GM12878 (cell line): ENCODE data around the gene MCHR1. TPM values are rescaled to one million over a fixed set of nuclear protein-coding genes. Genes with fewer than 3 reads are reported as not detected.

Experiments
- ATAC-seq: fragments of 200-7000 bp; cut with Tn5 transposase; 3 replicates; pipeline ENCODE4 v1.9.1; 2020; ENCODE audit warnings: mild to moderate bottlenecking, moderate library complexity
- BruUV-seq: library from RNA; stranded (reverse); fragments of 400-500 nt; replicated peaks from 2 replicates; lab custom pipeline; 2021; lab: Mats Ljungman, UMichigan
- CTCF ChIA-PET: fragments of 300-600 bp; sonication (Branson Sonifier 250); formaldehyde crosslinking; extraction: SDS; loops from one replicate; lab custom pipeline; 2021; ENCODE audit warnings: inconsistent platforms; lab: Yijun Ruan, JAX
- POLR2A ChIA-PET: fragments of 350-600 bp; formaldehyde crosslinking; extraction: SDS; loops from one replicate; lab custom pipeline; 2021; ENCODE audit warnings: inconsistent platforms; lab: Charles Lee
- RAD21 ChIA-PET: fragments of 300-600 bp; sonication (Branson Sonifier 250); formaldehyde crosslinking; loops from one replicate; lab custom pipeline; 2023; ENCODE audit warnings: antibody characterized with exemption; ENCODE audit not compliant: unreplicated experiment; lab: Charles Lee
- SMC1A ChIA-PET: fragments of 300-600 bp; sonication (Branson Sonifier 250); formaldehyde crosslinking; loops from one replicate; lab custom pipeline; 2023; ENCODE audit not compliant: unreplicated experiment, uncharacterized antibody; lab: Charles Lee
- DNase-seq: peaks from one replicate; pipeline ENCODE4 v3.0.0-alpha.2; 2011; ENCODE audit warnings: low read depth, low spot score
- FAIRE-seq: peaks from 3 replicates; lab custom pipeline; 2011; peaks lifted over from hg19 to GRCh38; lab: Jason Lieb, UNC
- H2AFZ ChIP-seq: 2 replicates; pipeline ENCODE4 v1.6.0; 2011; ENCODE audit warnings: low read depth, low read length, control low read depth; ENCODE audit not compliant: control insufficient read depth
- H3K27ac ChIP-seq: 2 replicates; pipeline ENCODE4 v1.5.1; 2011; ENCODE audit warnings: control low read depth; ENCODE audit not compliant: control insufficient read depth, insufficient read depth
- H3K27me3 ChIP-seq, 2 experiments: replicated peaks in 1 of 2; 2 replicates each; pipeline versions ENCODE4 v1.6.0 to v1.6.1; 2011; ENCODE audit warnings: low read length in 1 of 2; ENCODE audit not compliant: control insufficient read depth in 2 of 2, insufficient read depth in 2 of 2
- H3K36me3 ChIP-seq, 2 experiments: 2 replicates each; pipeline ENCODE4 v1.5.1; 2011; ENCODE audit warnings: low read length in 1 of 2; ENCODE audit not compliant: control insufficient read depth in 2 of 2, insufficient read depth in 2 of 2
- H3K4me1 ChIP-seq: 2 replicates; pipeline ENCODE4 v1.6.1; 2011; ENCODE audit warnings: mild to moderate bottlenecking, low read length, moderate library complexity, mixed read lengths; ENCODE audit not compliant: control insufficient read depth, insufficient read depth
- H3K4me2 ChIP-seq: 2 replicates; pipeline ENCODE4 v1.6.0; 2011; ENCODE audit warnings: control low read depth; ENCODE audit not compliant: control insufficient read depth, insufficient read depth
- H3K4me3 ChIP-seq: fragments of 200-600 bp; sonication (generic); 2 replicates; pipeline ENCODE4 v1.5.1; 2016
- H3K79me2 ChIP-seq: 2 replicates; pipeline ENCODE4 v1.6.0; 2011; ENCODE audit warnings: low read length; ENCODE audit not compliant: control insufficient read depth, insufficient read depth
- H3K9ac ChIP-seq: 2 replicates; pipeline ENCODE4 v1.8.0; 2011; ENCODE audit warnings: low read length, control low read depth, mixed read lengths; ENCODE audit not compliant: control insufficient read depth, insufficient read depth
- H3K9me3 ChIP-seq: replicated peaks from 3 replicates; pipeline ENCODE4 v1.5.1; 2011; ENCODE audit warnings: mild to moderate bottlenecking, low read length; ENCODE audit not compliant: control insufficient read depth, insufficient read depth
- H4K20me1 ChIP-seq: 2 replicates; pipeline ENCODE4 v1.6.0; 2011; ENCODE audit not compliant: control insufficient read depth, insufficient read depth
- BCLAF1 ChIP-seq: fragments of 450-650 bp; IDR thresholded peaks from 2 replicates; pipeline ENCODE4 v1.6.1; 2017; ENCODE audit warnings: antibody characterized with exemption, mild to moderate bottlenecking, moderate library complexity
- CHD1 ChIP-seq: IDR thresholded peaks from 2 replicates; pipeline ENCODE4 v1.6.1; 2012; ENCODE audit warnings: low read depth, low read length, improper control_type of control experiment
- CREM ChIP-seq: IDR thresholded peaks from 2 replicates; pipeline ENCODE4 v1.6.1; 2014; ENCODE audit warnings: antibody characterized with exemption, low read depth
- FOXK2 ChIP-seq: fragments of 450-650 bp; IDR thresholded peaks from 2 replicates; pipeline ENCODE4 v1.6.1; 2017; ENCODE audit warnings: mild to moderate bottlenecking, moderate library complexity
- IKZF2 ChIP-seq, 2 experiments: fragments of 450-650 bp; IDR thresholded peaks; 2 replicates each; pipeline ENCODE4 v1.6.1; 2017; ENCODE audit warnings: mild to moderate bottlenecking in 2 of 2, moderate library complexity in 2 of 2
- MAX ChIP-seq: IDR thresholded peaks from 2 replicates; pipeline ENCODE4 v1.6.1; 2012; ENCODE audit warnings: low read depth, low read length, improper control_type of control experiment
- MTA3 ChIP-seq: IDR thresholded peaks from 2 replicates; pipeline ENCODE4 v1.6.1; 2012; ENCODE audit warnings: low read length, inconsistent platforms, borderline replicate concordance
- MXI1 ChIP-seq: fragments of 150-350 bp; IDR thresholded peaks from 2 replicates; pipeline ENCODE4 v1.6.1; 2011; ENCODE audit warnings: low read depth, mild to moderate bottlenecking, inconsistent platforms, low read length, improper control_type of control experiment
- NFIC ChIP-seq: IDR thresholded peaks from 2 replicates; pipeline ENCODE4 v1.6.1; 2012; ENCODE audit warnings: low read depth, mild to moderate bottlenecking, inconsistent platforms, low read length, moderate library complexity
- REST ChIP-seq: IDR thresholded peaks from 2 replicates; pipeline ENCODE4 v1.6.1; 2012; ENCODE audit warnings: mild to moderate bottlenecking, low read depth, low read length
- SUZ12 ChIP-seq: fragments of 200-600 bp; sonication (generic); IDR thresholded peaks from one replicate; pipeline ENCODE4 v1.6.1; 2018; ENCODE audit warnings: antibody characterized with exemption, mild to moderate bottlenecking; ENCODE audit not compliant: unreplicated experiment
- ZNF274 ChIP-seq: IDR thresholded peaks from one replicate; pipeline ENCODE4 v1.8.0; 2011; ENCODE audit not compliant: insufficient read length, insufficient read depth
- WGBS: methylation state at CpG from one replicate; pipeline ENCODE4 v1.1.6; 2016; ENCODE audit warnings: low lambda C conversion rate; ENCODE audit not compliant: insufficient replicate concordance, insufficient coverage; ENCODE audit errors: missing lambda C conversion rate; 5-methylcytosine and 5-hydroxymethylcytosine counted together
- in situ Hi-C: fragments of 300-500 bp; cut with MboI; formaldehyde crosslinking; loops from 9 replicates; pipeline ENCODE4 v1.14.3; 2018; ENCODE audit warnings: mixed read lengths
- intact Hi-C: fragments of 100-400 bp; cut with micrococcal nuclease; formaldehyde crosslinking; loops from one replicate; pipeline ENCODE4 v1.14.2; 2022; ENCODE audit not compliant: unreplicated experiment
- polyA plus RNA-seq, 11 experiments: library from polyadenylated mRNA; depleted of rRNA in 4 of 11; unstranded in 6 of 11; stranded (reverse) in 5 of 11; fragments of >200 nt; fragmentation: Nextera tagmentation in 4 of 11; fragmentation: Illumina TruSeq in 1 of 11; extraction: Ambion mirVana in 4 of 11; extraction: Trizol in 1 of 11; gene quantifications; 1 replicate in 1 of 11; 2 replicates in 10 of 11; pipeline versions ENCODE4 v1.2.1 to v1.2.3, GENCODE V29; 2011 to 2016; ENCODE audit warnings: inconsistent platforms in 2 of 11, missing spikeins in 2 of 11, low read depth in 1 of 11
- total RNA-seq, 4 experiments: library from RNA; depleted of rRNA in 3 of 4; stranded (reverse); fragments of >200 nt in 3 of 4; fragmentation: Illumina TruSeq in 1 of 4; extraction: Trizol in 1 of 4; gene quantifications; 2 replicates each; pipeline versions ENCODE4 v1.2.1 to v1.2.3, GENCODE V29; 2013 to 2021
- TF ChIP-seq, protein P1 (sequence below): fragments of 450-650 bp; IDR thresholded peaks from 2 replicates; pipeline ENCODE4 v1.6.1; 2017; ENCODE audit warnings: mild to moderate bottlenecking
- TF ChIP-seq, protein P2 (sequence below): fragments of 450-650 bp; IDR thresholded peaks from 2 replicates; pipeline ENCODE4 v1.6.1; 2017; ENCODE audit warnings: low read depth, mild to moderate bottlenecking, moderate library complexity

Gene MCHR1
- total and polyA plus RNA-seq, 10 of the 15 experiments (the other 5 are each of a cell fraction or from before 2014, with no cell fraction given): not detected

DNA sequence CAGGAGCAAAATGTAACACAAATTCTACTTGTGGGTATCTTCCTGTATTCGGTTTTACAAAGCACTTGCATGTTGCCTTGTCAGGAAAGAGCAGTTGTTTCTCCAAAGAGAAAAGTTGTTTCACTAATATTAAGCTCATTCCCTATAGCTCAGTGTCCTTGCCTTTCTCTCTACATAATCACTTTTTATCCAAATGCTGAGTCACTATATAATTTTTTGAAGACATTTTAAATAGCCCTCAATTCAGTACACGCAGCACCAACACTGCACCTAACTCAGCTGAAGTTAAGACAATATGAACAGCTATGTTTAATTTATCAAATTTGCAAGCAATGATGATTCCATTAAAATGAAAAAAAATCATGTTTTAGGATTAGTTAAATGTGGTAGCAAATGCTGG, 28.2 kb upstream of the MCHR1 start:
- H2AFZ ChIP-seq: peak overlapping the region; percentile 37; the same call in 1 of the 2 replicates
- ChIA-PET SMC1A (interaction anchor here (0.9 to 2.7 kb wide), 8 partner anchors 9 to 248 kb away, joined by 3 to 10 read pairs (median 4); no protein-coding TSS in a partner anchor), POLR2A (interaction anchor here (1.1 to 1.2 kb wide), 2 partner anchors 248 to 276 kb away, joined by 3 read pairs; no protein-coding TSS in a partner anchor), CTCF (interaction anchor here (1.0 to 11.1 kb wide), 5 partner anchors 32 to 248 kb away, joined by 3 to 339 read pairs (median 12); no protein-coding TSS in a partner anchor), RAD21 (interaction anchor here (0.9 to 2.9 kb wide), 5 partner anchors 14 to 248 kb away, joined by 3 to 12 read pairs (median 7); partner anchors contain the start of gene MRTFA)
- no peaks in the 10 kb centered on the region for H3K9me3 ChIP-seq
- no peak for DNase-seq
- peak overlapping the region; percentile 75 for H3K4me2 ChIP-seq
- ATAC-seq: no peak
- FAIRE-seq: no peak
- peaks cover 15% of the 10 kb centered on the region for H3K4me1 ChIP-seq
- peak overlapping the region; percentile 79; the same call in 1 of the 2 replicates for H3K9ac ChIP-seq
- no peaks in the 10 kb centered on the region for H4K20me1 ChIP-seq
- intact Hi-C loops (no loop called here), in situ Hi-C loops (no loop called here)
- H3K4me3 ChIP-seq: no peak overlapping the region
- no peaks in the 10 kb centered on the region for H3K27me3 ChIP-seq
- H3K27ac ChIP-seq: peak overlapping the region; percentile 85
- WGBS: 7% methylated on average over 2 of the region's 2 CpGs
- no peaks in the 10 kb centered on the region for H3K79me2 ChIP-seq
- no peaks in the 10 kb centered on the region for H3K36me3 ChIP-seq
- BruUV-seq: no TSS peak
- TF ChIP-seq CREM (no peak), ZNF274 (no peak), NFIC (no peak), BCLAF1 (no peak), REST (no peak), FOXK2 (no peak), MTA3 (no peak), MXI1 (no peak), SUZ12 (no peak), MAX (no peak), IKZF2 (IDR thresholded peaks at IDR 0.05) (no peak), CHD1 (no peak)
- TF ChIP-seq, protein P1, sequence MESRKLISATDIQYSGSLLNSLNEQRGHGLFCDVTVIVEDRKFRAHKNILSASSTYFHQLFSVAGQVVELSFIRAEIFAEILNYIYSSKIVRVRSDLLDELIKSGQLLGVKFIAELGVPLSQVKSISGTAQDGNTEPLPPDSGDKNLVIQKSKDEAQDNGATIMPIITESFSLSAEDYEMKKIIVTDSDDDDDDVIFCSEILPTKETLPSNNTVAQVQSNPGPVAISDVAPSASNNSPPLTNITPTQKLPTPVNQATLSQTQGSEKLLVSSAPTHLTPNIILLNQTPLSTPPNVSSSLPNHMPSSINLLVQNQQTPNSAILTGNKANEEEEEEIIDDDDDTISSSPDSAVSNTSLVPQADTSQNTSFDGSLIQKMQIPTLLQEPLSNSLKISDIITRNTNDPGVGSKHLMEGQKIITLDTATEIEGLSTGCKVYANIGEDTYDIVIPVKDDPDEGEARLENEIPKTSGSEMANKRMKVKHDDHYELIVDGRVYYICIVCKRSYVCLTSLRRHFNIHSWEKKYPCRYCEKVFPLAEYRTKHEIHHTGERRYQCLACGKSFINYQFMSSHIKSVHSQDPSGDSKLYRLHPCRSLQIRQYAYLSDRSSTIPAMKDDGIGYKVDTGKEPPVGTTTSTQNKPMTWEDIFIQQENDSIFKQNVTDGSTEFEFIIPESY: no peak
- TF ChIP-seq, protein P2, sequence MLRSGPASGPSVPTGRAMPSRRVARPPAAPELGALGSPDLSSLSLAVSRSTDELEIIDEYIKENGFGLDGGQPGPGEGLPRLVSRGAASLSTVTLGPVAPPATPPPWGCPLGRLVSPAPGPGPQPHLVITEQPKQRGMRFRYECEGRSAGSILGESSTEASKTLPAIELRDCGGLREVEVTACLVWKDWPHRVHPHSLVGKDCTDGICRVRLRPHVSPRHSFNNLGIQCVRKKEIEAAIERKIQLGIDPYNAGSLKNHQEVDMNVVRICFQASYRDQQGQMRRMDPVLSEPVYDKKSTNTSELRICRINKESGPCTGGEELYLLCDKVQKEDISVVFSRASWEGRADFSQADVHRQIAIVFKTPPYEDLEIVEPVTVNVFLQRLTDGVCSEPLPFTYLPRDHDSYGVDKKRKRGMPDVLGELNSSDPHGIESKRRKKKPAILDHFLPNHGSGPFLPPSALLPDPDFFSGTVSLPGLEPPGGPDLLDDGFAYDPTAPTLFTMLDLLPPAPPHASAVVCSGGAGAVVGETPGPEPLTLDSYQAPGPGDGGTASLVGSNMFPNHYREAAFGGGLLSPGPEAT: no peak
